Ishikawa (cell line): Measurements from ENCODE around the gene RBM43.

Experiments used
- CEBPB ChIP-seq: IDR thresholded peaks from 2 replicates; pipeline ENCODE4 v1.6.1; 2012
- CREB1 ChIP-seq: IDR thresholded peaks from 2 replicates; pipeline ENCODE4 v1.6.1; 2012; ENCODE audit warnings: low read depth
- EGR1 ChIP-seq: IDR thresholded peaks from 2 replicates; pipeline ENCODE4 v1.6.1; 2012
- EP300 ChIP-seq: IDR thresholded peaks from 2 replicates; pipeline ENCODE4 v1.6.1; 2012; ENCODE audit warnings: borderline replicate concordance
- FOXM1 ChIP-seq: IDR thresholded peaks from 2 replicates; pipeline ENCODE4 v1.6.1; 2012; ENCODE audit warnings: low read depth, borderline replicate concordance
- NFIC ChIP-seq: IDR thresholded peaks from 2 replicates; pipeline ENCODE4 v1.6.1; 2012
- RAD21 ChIP-seq: IDR thresholded peaks from 2 replicates; pipeline ENCODE4 v1.6.1; 2012; ENCODE audit warnings: low read depth
- REST ChIP-seq: IDR thresholded peaks from 2 replicates; pipeline ENCODE4 v1.6.1; 2012; ENCODE audit warnings: low read depth, mild to moderate bottlenecking
- TAF1 ChIP-seq: IDR thresholded peaks from 2 replicates; pipeline ENCODE4 v1.6.1; 2012; ENCODE audit warnings: low read depth, mild to moderate bottlenecking
- TCF12 ChIP-seq: IDR thresholded peaks from 2 replicates; pipeline ENCODE4 v1.6.1; 2012; ENCODE audit warnings: low read depth
- TEAD4 ChIP-seq: IDR thresholded peaks from 2 replicates; pipeline ENCODE4 v1.6.1; 2012
- USF1 ChIP-seq: IDR thresholded peaks from 2 replicates; pipeline ENCODE4 v1.6.1; 2012
- YY1 ChIP-seq: IDR thresholded peaks from 2 replicates; pipeline ENCODE4 v1.6.1; 2012; ENCODE audit warnings: low read depth
- ZBTB7A ChIP-seq: IDR thresholded peaks from 2 replicates; pipeline ENCODE4 v1.6.1; 2012; ENCODE audit warnings: low read depth
- TF ChIP-seq, protein P1 (sequence below): IDR thresholded peaks from 2 replicates; pipeline ENCODE4 v1.6.1; 2012

RBM43 gene

GRCh38 chr2:151302404-151302803 lies 40.7 kb upstream of the RBM43 start:
- TF ChIP-seq TCF12 (no peak), NFIC (no peak), EP300 (no peak), USF1 (no peak), YY1 (no peak), TAF1 (no peak), CEBPB (no peak), ZBTB7A (no peak), EGR1 (no peak), TEAD4 (no peak), RAD21 (no peak), REST (no peak)

DNA sequence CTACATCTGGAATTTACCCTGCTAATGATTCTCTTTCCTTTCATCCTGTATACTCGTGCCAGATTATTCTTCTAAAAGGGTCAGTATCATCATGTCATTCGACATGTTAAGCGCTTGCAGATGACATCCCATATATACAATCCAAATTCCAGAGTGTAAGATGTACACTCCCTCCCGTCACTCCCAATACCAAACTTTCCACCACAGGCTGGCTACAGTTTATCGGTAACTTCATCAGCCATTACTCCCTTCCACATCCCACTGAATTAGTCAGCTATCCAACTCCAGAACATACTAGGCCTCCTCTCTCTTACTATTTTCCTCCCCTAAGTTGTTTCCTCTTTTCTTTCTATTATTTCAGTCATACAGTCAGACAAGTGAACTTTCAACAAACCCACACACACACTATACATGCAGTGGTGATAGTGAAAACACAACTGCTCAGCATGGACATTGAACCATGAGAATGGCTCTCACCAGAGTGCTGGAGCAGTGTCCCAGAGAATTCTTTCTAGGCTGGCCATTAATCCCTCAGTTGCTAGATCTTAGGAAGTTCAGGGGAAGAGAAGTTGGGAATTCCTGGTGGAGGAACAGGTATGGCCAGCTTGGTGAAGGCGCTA lies 38.4 kb upstream of the RBM43 start:
- no peak for TF ChIP-seq CREB1
- no peak for TF ChIP-seq FOXM1
- no peak for TF ChIP-seq TEAD4
- TF ChIP-seq REST = no peak
- TF ChIP-seq TAF1 = no peak
- no peak for TF ChIP-seq YY1
- TF ChIP-seq CEBPB = no peak
- TF ChIP-seq EGR1 = no peak
- no peak for TF ChIP-seq NFIC
- no peak for TF ChIP-seq TCF12
- no peak for TF ChIP-seq EP300
- TF ChIP-seq, protein P1, sequence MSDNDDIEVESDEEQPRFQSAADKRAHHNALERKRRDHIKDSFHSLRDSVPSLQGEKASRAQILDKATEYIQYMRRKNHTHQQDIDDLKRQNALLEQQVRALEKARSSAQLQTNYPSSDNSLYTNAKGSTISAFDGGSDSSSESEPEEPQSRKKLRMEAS = no peak
- no peak for TF ChIP-seq RAD21
- no peak for TF ChIP-seq ZBTB7A
- TF ChIP-seq USF1 = no peak

- TF ChIP-seq EGR1 = no peak
- no peak for TF ChIP-seq CREB1
- TF ChIP-seq ZBTB7A = no peak
- TF ChIP-seq TCF12 = no peak
- TF ChIP-seq, protein P1 = no peak
- TF ChIP-seq TEAD4 = no peak
- TF ChIP-seq TAF1 = no peak
- no peak for TF ChIP-seq EP300
- no peak for TF ChIP-seq RAD21
- TF ChIP-seq NFIC = no peak
- no peak for TF ChIP-seq CEBPB
These were observed 36.2 kb upstream of the RBM43 start for GRCh38 chr2:151297882-151298281.

- TF ChIP-seq EGR1 = no peak
- TF ChIP-seq, protein P1 = no peak
- TF ChIP-seq TEAD4 = no peak
These were observed 30.9 kb upstream of the RBM43 start for GRCh38 chr2:151292546-151292945.

DNA sequence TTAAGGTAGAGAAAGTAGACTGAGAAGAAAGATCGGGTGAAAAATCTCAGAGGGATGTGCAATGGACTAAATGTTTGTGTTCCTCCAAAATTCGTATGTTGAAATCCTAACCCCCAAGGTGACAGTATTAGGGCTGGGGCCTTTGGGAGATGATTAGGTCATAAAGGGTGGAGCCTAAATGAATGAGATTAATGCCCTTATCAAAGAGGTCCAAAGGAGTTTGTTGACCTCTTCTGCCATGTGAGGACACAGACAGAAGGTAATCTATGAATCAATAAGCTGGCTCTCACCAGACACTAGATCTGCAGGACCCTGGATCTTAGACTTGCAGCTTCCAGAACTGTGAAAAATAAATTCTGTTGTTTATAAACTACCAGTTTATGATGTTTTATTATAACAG lies 30.5 kb upstream of the RBM43 start:
- TF ChIP-seq TCF12 (no peak), USF1 (no peak), EP300 (no peak), FOXM1 (no peak), RAD21 (no peak), REST (no peak), YY1 (no peak), CEBPB (no peak), NFIC (no peak), CREB1 (no peak)
- TF ChIP-seq, protein P1 = no peak
